ENCODE results near the gene FUT8. TPM values are rescaled to one million over a fixed set of nuclear protein-coding genes. Genes with fewer than 3 reads are reported as not detected.

FUT8 gene
- total RNA-seq, 1 donor = 165 TPM

DNA sequence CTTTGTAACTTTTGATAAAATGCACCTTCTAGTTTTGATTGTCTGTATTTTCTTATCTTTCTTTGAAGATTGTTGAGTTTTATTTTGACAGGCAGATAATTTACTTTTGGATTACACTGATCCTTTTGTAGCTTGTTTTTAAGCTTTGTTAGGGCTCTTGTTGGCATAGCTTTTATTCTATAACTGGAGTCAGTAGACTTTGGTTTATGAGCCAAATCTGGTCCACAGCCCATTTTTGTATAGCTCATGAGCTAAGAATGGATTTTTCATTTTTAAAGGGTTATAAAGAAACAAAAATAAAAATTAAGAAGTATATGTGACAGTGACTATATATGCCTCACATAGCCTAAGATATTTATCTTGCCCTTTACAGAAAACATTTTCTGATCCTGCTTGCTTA is 142.3 kb downstream of the FUT8 start:
- TF ChIP-seq, protein P1, sequence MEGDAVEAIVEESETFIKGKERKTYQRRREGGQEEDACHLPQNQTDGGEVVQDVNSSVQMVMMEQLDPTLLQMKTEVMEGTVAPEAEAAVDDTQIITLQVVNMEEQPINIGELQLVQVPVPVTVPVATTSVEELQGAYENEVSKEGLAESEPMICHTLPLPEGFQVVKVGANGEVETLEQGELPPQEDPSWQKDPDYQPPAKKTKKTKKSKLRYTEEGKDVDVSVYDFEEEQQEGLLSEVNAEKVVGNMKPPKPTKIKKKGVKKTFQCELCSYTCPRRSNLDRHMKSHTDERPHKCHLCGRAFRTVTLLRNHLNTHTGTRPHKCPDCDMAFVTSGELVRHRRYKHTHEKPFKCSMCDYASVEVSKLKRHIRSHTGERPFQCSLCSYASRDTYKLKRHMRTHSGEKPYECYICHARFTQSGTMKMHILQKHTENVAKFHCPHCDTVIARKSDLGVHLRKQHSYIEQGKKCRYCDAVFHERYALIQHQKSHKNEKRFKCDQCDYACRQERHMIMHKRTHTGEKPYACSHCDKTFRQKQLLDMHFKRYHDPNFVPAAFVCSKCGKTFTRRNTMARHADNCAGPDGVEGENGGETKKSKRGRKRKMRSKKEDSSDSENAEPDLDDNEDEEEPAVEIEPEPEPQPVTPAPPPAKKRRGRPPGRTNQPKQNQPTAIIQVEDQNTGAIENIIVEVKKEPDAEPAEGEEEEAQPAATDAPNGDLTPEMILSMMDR (IDR thresholded peaks at IDR 0.05; ENCODE audit: insufficient read depth, low read length) = no peak
- DNase-seq (ENCODE audit: low read depth) = peak; percentile 21
- no peak overlapping the region for H3K4me3 ChIP-seq (ENCODE audit: low read depth, low read length)

- no peak overlapping the region for H3K4me3 ChIP-seq (ENCODE audit: low read depth, low read length)
- TF ChIP-seq, protein P1 (IDR thresholded peaks at IDR 0.05; ENCODE audit: insufficient read depth, low read length) = no peak
- DNase-seq (ENCODE audit: low read depth) = no peak
Measured at GRCh38 chr14:65555358-65555757, 142.8 kb downstream of the FUT8 start.

GRCh38 chr14:65558363-65558762 is 145.8 kb downstream of the FUT8 start:
- TF ChIP-seq, protein P1 (IDR thresholded peaks at IDR 0.05; ENCODE audit: insufficient read depth, low read length) = no peak
- H3K4me3 ChIP-seq (ENCODE audit: low read depth, low read length) = no peak overlapping the region
- DNase-seq (ENCODE audit: low read depth) = peak; percentile 21

DNA sequence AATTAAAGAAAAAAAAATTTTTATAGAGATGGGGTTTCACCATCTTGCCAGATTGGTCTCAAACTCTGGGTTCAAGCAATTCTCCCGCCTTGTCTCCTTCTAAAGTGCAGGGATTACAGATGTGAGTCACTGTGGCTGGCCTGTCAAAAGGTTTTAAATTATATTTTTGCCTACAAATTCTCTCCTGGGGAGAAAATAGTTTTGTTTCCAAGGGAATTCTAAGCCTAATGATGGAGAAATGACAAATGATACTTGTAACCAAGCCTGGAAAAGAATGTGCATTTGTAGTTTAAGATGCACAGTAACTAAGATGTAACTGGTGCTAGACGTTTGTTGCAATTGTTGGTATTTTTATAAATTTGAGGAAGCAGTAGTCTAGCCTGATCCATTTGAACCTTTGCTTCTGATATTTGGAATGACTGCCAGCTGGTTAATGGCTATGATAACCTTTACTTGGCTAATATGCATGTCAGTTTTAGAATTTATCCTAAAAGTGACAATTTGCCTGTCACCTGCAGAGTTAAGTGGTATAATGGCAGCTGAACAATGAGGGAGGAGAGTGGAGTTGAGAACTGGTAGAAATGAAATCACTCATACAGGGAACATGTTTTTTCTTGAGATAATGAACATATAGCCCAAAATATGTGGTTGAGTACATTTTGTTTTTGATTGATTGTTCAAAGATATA is 148.0 kb downstream of the FUT8 start:
- DNase-seq (ENCODE audit: low read depth) = peak; percentile 14
- TF ChIP-seq, protein P1 (IDR thresholded peaks at IDR 0.05; ENCODE audit: insufficient read depth, low read length) = no peak
- no peak overlapping the region for H3K4me3 ChIP-seq (ENCODE audit: low read depth, low read length)

DNA sequence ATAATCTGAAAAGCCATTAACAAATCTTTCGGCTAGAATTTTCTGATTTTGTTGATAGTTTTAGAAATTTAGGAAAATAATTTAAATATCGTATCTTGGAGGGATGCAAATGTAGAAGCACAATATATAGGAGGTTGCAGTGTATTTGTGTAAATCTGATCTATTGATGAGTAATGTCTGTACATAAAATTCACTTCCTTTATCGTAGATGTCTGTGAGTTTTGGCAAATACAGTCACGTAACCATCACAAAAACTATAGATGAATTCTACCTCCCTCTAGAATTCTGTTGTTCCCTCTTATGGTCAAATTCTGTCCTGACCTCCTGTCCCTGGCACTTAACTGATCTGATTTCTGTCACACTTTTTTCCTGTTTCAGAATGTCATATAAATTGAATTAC is 151.8 kb downstream of the FUT8 start:
- DNase-seq (ENCODE audit: low read depth) = no peak
- no peak overlapping the region for H3K4me3 ChIP-seq (ENCODE audit: low read depth, low read length)
- TF ChIP-seq, protein P1 (IDR thresholded peaks at IDR 0.05; ENCODE audit: insufficient read depth, low read length) = no peak

- H3K4me3 ChIP-seq (ENCODE audit: low read depth, low read length) = no peak overlapping the region
- peak; percentile 72 for DNase-seq (ENCODE audit: low read depth)
- TF ChIP-seq, protein P1 (IDR thresholded peaks at IDR 0.05; ENCODE audit: insufficient read depth, low read length) = no peak
Measured at GRCh38 chr14:65565948-65566347, 153.4 kb downstream of the FUT8 start.
